Smooth muscle cell (in vitro differentiated cells): ENCODE results near the gene OR51A4. TPM values are rescaled to one million over a fixed set of nuclear protein-coding genes. Genes with fewer than 3 reads are reported as not detected.

Source experiments
- DNase-seq: peaks from one replicate; lab custom pipeline; 2025; ENCODE audit not compliant: unreplicated experiment; lab: John Stamatoyannopoulos, UW
- H2AFZ ChIP-seq: fragments of 200-600 bp; sonication (generic); 2 replicates; pipeline ENCODE4 v1.6.0; 2016; ENCODE audit warnings: antibody characterized with exemption, low read depth, mild to moderate bottlenecking
- H3F3A ChIP-seq: fragments of 200-600 bp; sonication (generic); 2 replicates; pipeline ENCODE4 v1.6.0; 2017; ENCODE audit warnings: antibody characterized with exemption, low read depth
- H3K27ac ChIP-seq: fragments of 200-600 bp; sonication (generic); 2 replicates; pipeline ENCODE4 v1.5.1; 2016; ENCODE audit warnings: low read depth, mild to moderate bottlenecking
- H3K27me3 ChIP-seq: fragments of 200-600 bp; sonication (generic); 2 replicates; pipeline ENCODE4 v1.6.1; 2016; ENCODE audit warnings: low read depth, mild to moderate bottlenecking
- H3K36me3 ChIP-seq: fragments of 200-600 bp; sonication (generic); 2 replicates; pipeline ENCODE4 v1.5.1; 2016; ENCODE audit warnings: low read depth
- H3K4me1 ChIP-seq: fragments of 200-600 bp; sonication (generic); 2 replicates; pipeline ENCODE4 v1.5.1; 2016; ENCODE audit warnings: low read depth
- H3K4me2 ChIP-seq: fragments of 200-600 bp; sonication (generic); 2 replicates; pipeline ENCODE4 v1.6.0; 2016; ENCODE audit warnings: mild to moderate bottlenecking
- H3K4me3 ChIP-seq: fragments of 200-600 bp; sonication (generic); 2 replicates; pipeline ENCODE4 v1.5.1; 2016; ENCODE audit warnings: mild to moderate bottlenecking
- H3K79me2 ChIP-seq: fragments of 200-600 bp; sonication (generic); 2 replicates; pipeline ENCODE4 v1.6.0; 2016; ENCODE audit warnings: low read depth, mild to moderate bottlenecking
- H3K9ac ChIP-seq: fragments of 200-600 bp; sonication (generic); 2 replicates; pipeline ENCODE4 v1.6.0; 2016; ENCODE audit warnings: low read depth
- H3K9me3 ChIP-seq: fragments of 200-600 bp; sonication (generic); replicated peaks from 2 replicates; pipeline ENCODE4 v1.5.1; 2016; ENCODE audit warnings: low read depth
- H4K20me1 ChIP-seq: fragments of 200-600 bp; sonication (generic); 2 replicates; pipeline ENCODE4 v1.6.0; 2016; ENCODE audit warnings: low read depth
- CTCF ChIP-seq: fragments of 200-600 bp; sonication (generic); IDR thresholded peaks from 2 replicates; pipeline ENCODE4 v1.5.1; 2017; ENCODE audit warnings: borderline replicate concordance, mild to moderate bottlenecking, antibody characterized with exemption; ENCODE audit not compliant: insufficient read depth, poor library complexity, severe bottlenecking
- WGBS: methylation state at CpG from one replicate; pipeline ENCODE4 v1.1.7; 2016; ENCODE audit warnings: low lambda C conversion rate; 5-methylcytosine and 5-hydroxymethylcytosine counted together
- polyA plus RNA-seq: library from polyadenylated mRNA; unstranded; fragments of >200 nt; fragmentation: Nextera tagmentation; extraction: Ambion mirVana; gene quantifications from 2 replicates; pipeline ENCODE4 v1.2.1, GENCODE V29; 2016
- total RNA-seq: library from RNA; depleted of rRNA; stranded (reverse); fragments of >200 nt; gene quantifications from 2 replicates; pipeline ENCODE4 v1.2.3, GENCODE V29; 2014

OR51A4 gene
- total and polyA plus RNA-seq, 2 experiments from 2014 or later: not detected

DNA sequence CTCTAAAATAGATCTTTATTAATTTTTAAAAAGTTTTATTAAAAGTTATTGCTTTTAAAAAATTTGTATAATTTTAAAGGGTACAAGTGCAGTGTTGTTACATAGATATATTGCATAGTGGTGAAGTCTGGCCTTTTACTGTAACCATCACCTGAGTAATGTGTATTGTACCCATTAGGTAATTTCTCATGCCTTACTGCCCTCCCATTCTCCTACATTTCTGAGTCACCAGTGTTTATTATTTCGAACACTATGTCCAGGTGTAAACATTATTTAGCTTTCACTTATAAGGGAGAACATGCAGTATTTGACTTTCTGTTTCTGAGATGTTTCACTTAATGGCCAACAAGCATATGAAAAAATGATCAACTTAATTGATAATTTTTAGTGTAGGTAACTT, 25.6 kb downstream of the OR51A4 start:
- DNase-seq: no peak
- Histone ChIP-seq H3K79me2 (no peaks in the 10 kb centered on the region), H3K9ac (no peak overlapping the region), H3K9me3 (no peaks in the 10 kb centered on the region), H3K4me3 (no peak overlapping the region), H3K27me3 (peaks cover 6% of the 10 kb centered on the region), H4K20me1 (no peaks in the 10 kb centered on the region), H3K36me3 (no peaks in the 10 kb centered on the region), H2AFZ (no peak overlapping the region), H3K4me1 (no peaks in the 10 kb centered on the region), H3K4me2 (no peak overlapping the region), H3F3A (no peaks in the 10 kb centered on the region), H3K27ac (no peak overlapping the region)
- WGBS: 88% methylated on average over 1 of the region's 1 CpG
- no peak for TF ChIP-seq CTCF

- Histone ChIP-seq H3K27me3 (peaks cover 6% of the 10 kb centered on the region), H3F3A (no peaks in the 10 kb centered on the region), H2AFZ (no peak within 1 kb of the TSS), H3K27ac (no peak within 1 kb of the TSS), H3K4me3 (no peak within 1 kb of the TSS), H4K20me1 (no peaks in the 10 kb centered on the region), H3K36me3 (no peaks in the 10 kb centered on the region), H3K4me1 (no peaks in the 10 kb centered on the region), H3K79me2 (no peaks in the 10 kb centered on the region), H3K4me2 (no peak within 1 kb of the TSS), H3K9ac (no peak within 1 kb of the TSS), H3K9me3 (no peaks in the 10 kb centered on the region)
- TF ChIP-seq CTCF: no peak
- no peak for DNase-seq
- WGBS: 80% methylated on average over 4 of the region's 4 CpGs
Measured at GRCh38 chr11:4919250-4919649, 28.2 kb downstream of the OR51A4 start, which contains the start of gene OR51G2. Gene OR51G2, minus strand, starts transcription at chr11:4919350. Its CDS starts 3,687 bp downstream, at chr11:4915663.

DNA sequence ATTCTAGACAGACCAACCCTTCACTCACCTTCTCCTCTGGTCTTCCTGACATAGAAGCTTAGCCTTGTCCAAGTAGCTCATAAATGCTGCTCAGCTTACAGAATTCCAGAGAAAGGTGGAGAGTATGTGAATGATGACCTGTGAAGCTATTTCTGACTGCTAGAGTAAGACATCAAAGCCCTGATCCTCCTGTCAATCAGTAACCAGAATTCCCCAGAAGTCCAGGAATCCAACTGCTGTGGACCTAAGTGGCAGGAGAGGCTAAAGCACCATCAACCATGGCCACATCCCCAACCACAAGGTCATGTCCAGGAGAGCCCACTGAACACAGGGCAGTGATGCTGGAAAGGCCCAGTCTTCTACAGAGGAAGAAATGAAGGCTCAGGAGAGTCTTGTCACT, 30.8 kb downstream of the OR51A4 start:
- H3K79me2 ChIP-seq: no peaks in the 10 kb centered on the region
- peaks cover 6% of the 10 kb centered on the region for H3K27me3 ChIP-seq
- no peaks in the 10 kb centered on the region for H3F3A ChIP-seq
- no peak overlapping the region for H2AFZ ChIP-seq
- no peaks in the 10 kb centered on the region for H3K9me3 ChIP-seq
- TF ChIP-seq CTCF: no peak
- H3K9ac ChIP-seq: no peak overlapping the region
- H3K4me1 ChIP-seq: no peaks in the 10 kb centered on the region
- DNase-seq: no peak
- no peak overlapping the region for H3K27ac ChIP-seq
- no peaks in the 10 kb centered on the region for H3K36me3 ChIP-seq
- H3K4me2 ChIP-seq: no peak overlapping the region
- no peak overlapping the region for H3K4me3 ChIP-seq
- no peaks in the 10 kb centered on the region for H4K20me1 ChIP-seq

GRCh38 chr11:4903484-4903883, 43.9 kb downstream of the OR51A4 start, which contains the start of gene OR51A7:
Gene OR51A7, plus strand, starts transcription at chr11:4903783. Its CDS starts 3,587 bp downstream, at chr11:4907370.
- H4K20me1 ChIP-seq: no peaks in the 10 kb centered on the region
- no peaks in the 10 kb centered on the region for H3F3A ChIP-seq
- no peak within 1 kb of the TSS for H3K4me3 ChIP-seq
- H3K9me3 ChIP-seq: no peaks in the 10 kb centered on the region
- H3K27me3 ChIP-seq: no peaks in the 10 kb centered on the region
- no peak within 1 kb of the TSS for H2AFZ ChIP-seq
- no peaks in the 10 kb centered on the region for H3K79me2 ChIP-seq
- no peaks in the 10 kb centered on the region for H3K36me3 ChIP-seq
- H3K27ac ChIP-seq: no peak within 1 kb of the TSS
- H3K4me2 ChIP-seq: no peak within 1 kb of the TSS
- no peak for TF ChIP-seq CTCF
- DNase-seq: no peak
- no peak within 1 kb of the TSS for H3K9ac ChIP-seq
- H3K4me1 ChIP-seq: no peaks in the 10 kb centered on the region
